GM19372 (cell line): ENCODE results near the gene ZNF512B.
A peak's percentile ranks its signal among the peaks of the same experiment; 100 is the strongest.
"Not testable (repeated sequence)": the region's sequence is repeated elsewhere in the genome, so short reads cannot be mapped to it uniquely, and the experiment has no call there.

Source experiments
- ATAC-seq: cut with Tn5 transposase; IDR thresholded peaks from one replicate; pipeline ENCODE4 v1.9.1; 2021; ENCODE audit warnings: mild to moderate bottlenecking, low read depth, moderate library complexity; ENCODE audit not compliant: unreplicated experiment

The ZNF512B gene, protein sequence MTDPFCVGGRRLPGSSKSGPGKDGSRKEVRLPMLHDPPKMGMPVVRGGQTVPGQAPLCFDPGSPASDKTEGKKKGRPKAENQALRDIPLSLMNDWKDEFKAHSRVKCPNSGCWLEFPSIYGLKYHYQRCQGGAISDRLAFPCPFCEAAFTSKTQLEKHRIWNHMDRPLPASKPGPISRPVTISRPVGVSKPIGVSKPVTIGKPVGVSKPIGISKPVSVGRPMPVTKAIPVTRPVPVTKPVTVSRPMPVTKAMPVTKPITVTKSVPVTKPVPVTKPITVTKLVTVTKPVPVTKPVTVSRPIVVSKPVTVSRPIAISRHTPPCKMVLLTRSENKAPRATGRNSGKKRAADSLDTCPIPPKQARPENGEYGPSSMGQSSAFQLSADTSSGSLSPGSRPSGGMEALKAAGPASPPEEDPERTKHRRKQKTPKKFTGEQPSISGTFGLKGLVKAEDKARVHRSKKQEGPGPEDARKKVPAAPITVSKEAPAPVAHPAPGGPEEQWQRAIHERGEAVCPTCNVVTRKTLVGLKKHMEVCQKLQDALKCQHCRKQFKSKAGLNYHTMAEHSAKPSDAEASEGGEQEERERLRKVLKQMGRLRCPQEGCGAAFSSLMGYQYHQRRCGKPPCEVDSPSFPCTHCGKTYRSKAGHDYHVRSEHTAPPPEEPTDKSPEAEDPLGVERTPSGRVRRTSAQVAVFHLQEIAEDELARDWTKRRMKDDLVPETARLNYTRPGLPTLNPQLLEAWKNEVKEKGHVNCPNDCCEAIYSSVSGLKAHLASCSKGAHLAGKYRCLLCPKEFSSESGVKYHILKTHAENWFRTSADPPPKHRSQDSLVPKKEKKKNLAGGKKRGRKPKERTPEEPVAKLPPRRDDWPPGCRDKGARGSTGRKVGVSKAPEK

DNA sequence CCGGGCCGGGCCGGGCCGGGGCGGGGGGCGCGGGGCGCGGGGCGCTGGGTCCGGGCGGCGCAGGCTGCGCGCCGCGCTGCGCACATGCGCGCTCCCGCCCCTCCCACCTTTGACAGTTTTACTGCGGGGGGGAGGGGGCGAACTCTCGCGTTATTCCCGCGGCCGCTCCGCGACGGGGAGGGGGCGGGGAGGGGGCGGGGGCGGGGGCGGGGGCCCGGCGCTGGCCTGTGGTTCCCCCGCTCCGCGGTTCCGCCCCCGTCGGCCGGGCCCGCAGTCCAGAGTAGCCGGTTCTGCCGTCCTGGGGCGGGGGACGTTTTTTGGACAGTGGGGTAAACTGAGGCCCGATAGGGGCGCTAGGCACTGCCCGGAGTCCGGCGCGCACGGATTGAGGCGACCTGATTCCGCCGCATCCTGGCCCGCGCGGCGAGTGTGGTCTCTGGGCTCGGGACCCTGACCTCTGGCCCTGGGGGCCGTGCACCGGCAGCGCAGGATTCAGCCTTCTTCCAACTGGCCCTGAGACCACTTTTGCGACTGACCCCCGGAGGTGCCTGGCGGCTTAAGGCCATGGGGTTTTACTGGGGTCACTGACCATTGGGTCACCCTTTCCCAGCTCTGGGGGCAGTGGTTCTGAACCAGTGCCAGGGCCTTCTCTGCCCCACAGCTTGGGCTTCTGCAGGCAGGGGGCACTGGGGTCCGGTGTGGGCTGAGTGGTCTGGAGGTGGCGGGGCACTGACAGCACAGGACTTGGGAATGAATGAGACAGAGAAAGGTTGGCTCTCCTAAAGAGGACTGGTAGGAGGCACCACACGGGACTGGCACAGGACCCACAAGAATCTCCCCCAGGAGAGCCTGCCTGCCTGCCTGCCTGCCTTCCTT is at the start of gene ZNF512B:
Gene ZNF512B, minus strand, starts transcription at position 93 of the 876 bp plus-strand sequence. CDS start 1,980 bp downstream, outside the sequence.
- peak; percentile 53 for ATAC-seq

GRCh38 chr20:64015635-64016034 is 45.9 kb upstream of the ZNF512B start:
- ATAC-seq = no peak

GRCh38 chr20:64012385-64013154 is 42.8 kb upstream of the ZNF512B start:
- not testable (repeated sequence) for ATAC-seq

GRCh38 chr20:64011366-64011779 is 41.6 kb upstream of the ZNF512B start:
- ATAC-seq = no peak

DNA sequence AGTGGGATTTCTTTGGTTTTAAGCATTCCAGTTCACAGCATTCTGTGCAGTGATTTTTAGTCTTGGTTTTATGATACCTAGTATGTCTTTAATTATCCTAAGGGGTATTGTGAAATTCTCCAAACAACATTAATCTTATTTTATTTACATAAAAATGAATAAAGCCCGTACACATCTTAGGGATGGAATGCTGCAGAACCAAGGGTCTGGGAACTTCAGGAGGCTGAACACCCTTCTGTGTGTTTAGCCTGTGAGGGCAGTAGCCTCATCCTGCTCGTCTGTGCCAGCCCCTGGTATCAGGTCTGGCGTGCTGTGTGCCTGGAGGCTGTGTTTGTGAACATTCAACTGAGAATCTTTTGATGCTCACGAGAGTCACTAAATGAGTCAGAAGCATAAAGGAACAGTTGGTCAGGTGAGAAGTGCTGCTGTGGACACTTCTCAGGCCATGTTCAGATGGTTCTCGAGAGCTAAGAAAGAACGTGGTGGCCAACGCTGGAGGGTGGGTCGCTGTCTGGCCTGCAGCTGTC is 41.0 kb upstream of the ZNF512B start:
- no peak for ATAC-seq

GRCh38 chr20:64009811-64010387 is 40.2 kb upstream of the ZNF512B start:
- ATAC-seq = no peak

- no peak for ATAC-seq
Observed at GRCh38 chr20:64006902-64007301, 37.2 kb upstream of the ZNF512B start.

- no peak for ATAC-seq
Observed at GRCh38 chr20:64006490-64006889, 36.8 kb upstream of the ZNF512B start.

DNA sequence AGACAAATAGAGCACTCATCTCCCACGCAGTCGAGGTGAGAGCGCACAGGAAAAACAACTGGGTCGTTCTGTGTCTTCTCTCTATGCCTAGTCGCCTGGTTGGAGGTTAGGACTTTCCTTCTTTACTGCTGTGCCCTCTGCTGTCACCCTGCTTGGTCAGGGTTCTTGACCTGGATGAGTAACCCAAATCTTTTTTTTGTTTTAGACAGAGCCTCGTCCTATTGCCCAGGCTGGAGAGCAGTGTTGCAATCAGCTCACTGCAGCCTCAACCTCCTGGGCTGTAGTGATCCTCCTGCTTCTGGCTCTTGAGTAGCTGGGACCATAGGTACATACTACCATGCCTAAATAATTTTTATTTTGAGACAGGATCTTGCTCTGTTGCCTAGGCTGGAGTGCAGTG is 35.7 kb upstream of the ZNF512B start:
- no peak for ATAC-seq

GRCh38 chr20:64003960-64004725 is 34.4 kb upstream of the ZNF512B start:
- ATAC-seq = no peak

DNA sequence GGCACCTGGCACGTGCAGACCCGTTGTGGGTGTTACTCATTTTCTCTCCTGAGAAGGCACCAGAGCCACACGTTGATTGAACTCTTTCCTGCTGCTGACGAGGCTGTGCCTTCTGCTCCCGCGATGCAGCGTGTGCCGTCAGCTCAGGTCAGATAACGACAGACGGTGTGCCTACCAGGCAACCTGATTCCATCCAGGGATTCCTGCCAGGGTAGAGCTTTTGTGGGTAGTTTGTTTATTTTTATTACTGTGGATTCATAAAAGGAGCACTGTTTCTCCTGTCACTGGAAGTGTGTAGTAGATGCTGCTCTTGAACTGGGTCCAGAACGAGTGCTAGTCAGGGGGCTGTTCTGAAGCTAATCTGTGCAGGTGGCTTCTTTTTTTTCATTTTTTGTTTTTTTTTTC is 31.9 kb upstream of the ZNF512B start:
- no peak for ATAC-seq

- ATAC-seq = no peak
Observed at GRCh38 chr20:64000906-64001305, 31.2 kb upstream of the ZNF512B start.

GRCh38 chr20:63982937-63983336 is 13.2 kb upstream of the ZNF512B start:
- ATAC-seq = no peak

DNA sequence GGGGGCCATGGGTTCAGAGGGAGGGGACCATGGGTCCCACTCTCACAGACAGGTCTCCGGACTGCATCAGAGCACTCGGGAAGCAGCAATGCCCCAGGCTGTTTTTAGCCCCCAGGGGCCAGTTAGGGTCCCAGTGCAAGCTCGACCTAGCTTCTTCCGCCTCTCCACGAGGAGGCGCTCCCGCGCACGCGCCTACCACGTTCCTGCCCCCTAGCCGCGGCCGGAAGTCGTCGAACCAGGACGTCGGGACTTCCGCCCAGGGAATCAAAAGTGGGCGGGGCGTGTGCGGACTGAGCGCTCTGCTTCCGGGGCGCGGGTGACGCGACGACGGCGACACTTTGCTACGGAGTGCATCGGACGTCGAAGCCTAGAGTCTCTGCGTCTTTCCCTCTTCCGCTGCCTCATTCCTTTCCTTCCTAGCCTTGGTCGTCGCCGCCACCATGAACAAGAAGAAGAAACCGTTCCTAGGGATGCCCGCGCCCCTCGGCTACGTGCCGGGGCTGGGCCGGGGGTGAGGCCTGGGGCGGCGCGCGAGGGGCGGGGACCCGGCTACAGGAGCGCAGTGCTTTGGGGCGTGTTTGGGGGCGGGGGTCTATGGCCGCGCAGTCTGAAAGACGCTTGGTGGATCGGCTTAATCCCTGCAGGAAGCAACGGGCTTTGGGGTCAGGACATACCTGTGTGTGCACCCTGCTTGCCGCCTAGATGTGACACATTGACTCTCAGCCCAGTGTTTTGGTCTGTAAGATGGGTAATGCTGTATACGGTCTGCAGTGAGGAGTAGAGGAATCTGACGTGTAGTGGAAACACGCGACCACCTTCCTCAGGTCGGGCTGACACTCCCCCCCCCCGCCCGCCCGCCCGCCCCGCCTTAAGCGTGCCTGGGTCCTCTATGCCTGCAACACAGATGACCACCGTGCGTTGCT is 11.3 kb upstream of the ZNF512B start, which contains the start of gene PRPF6:
Gene PRPF6, plus strand, starts transcription at position 327 of the 923 bp plus-strand sequence. Its CDS starts 114 bp downstream, at position 441.
- peak; percentile 57 for ATAC-seq

DNA sequence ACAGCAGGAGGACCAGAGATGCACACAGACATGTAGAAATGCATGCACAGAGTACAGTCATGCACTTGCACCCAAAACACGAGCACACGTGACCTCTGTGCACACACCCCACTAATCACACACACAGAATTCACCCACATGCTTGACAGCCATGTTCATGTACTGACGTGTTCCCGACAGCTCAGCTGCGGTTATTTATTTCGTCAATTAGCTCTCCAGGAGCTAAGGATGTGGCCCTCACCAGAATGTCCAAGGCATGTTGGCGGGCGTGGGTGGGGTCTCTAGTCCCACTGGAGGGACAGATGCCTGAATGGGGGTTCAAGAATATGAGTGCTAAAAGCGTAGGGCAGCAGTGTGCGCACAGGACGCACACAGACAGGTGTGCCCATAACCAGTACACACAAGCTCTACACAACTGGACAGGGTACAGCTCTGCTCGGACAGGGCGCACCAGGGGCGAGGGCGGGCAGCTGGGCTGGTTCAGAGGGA is 10.6 kb upstream of the ZNF512B start:
- no peak for ATAC-seq

DNA sequence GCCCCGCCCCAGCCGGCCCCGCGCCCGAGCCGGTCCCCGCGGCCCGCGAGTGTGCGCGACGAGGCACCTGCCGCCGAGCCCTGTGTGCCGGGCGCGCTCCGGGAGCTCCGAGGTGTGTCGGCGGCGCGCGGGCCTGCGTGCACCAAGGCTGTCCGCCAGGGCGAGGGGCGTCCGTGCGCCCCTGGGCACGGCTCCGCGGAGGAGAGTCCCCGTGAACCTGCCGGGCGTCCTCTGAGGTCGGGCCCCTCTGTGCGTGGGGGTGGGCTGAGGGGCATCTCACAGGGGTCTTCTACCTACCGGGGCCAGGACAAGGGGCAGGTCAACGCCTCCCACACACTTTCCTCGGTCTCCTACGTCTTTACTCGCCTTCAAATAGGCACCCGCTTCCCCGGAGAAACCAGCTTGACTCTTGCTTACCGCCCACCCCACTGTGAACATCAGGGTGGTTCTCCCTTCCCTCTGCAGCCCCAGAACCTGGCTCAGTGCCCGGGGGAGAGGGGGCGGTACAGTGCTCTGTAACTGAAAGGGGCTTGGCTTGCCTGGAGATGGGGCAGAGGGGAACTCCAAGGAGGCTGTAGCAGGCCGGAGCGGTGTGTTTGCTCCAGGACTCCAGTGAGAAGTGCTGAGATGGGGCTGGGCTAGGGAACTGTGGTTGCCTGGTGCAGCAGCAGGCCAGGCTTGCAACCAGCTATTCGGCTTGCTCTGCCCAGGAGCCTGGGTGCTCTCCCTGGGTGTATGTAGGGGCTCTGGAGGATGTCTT is 10.0 kb upstream of the ZNF512B start, which contains the start of gene SAMD10:
Gene SAMD10, minus strand, starts transcription at position 86 of the 760 bp plus-strand sequence. CDS start 175 bp downstream, outside the sequence.
- ATAC-seq = no peak
